Activated CD4-positive, alpha-beta T cell treated with anti-CD3 and anti-CD28 coated beads for 4 hours (primary cell): Measurements from ENCODE around the gene FAM221A.
"Not testable (repeated sequence)": the region's sequence is repeated elsewhere in the genome, so short reads cannot be mapped to it uniquely, and the experiment has no call there.

Source experiments
- DNase-seq, 2 donors: peaks; one replicate each; pipeline ENCODE4 v3.0.0-alpha.2; 2020

The FAM221A gene

DNA sequence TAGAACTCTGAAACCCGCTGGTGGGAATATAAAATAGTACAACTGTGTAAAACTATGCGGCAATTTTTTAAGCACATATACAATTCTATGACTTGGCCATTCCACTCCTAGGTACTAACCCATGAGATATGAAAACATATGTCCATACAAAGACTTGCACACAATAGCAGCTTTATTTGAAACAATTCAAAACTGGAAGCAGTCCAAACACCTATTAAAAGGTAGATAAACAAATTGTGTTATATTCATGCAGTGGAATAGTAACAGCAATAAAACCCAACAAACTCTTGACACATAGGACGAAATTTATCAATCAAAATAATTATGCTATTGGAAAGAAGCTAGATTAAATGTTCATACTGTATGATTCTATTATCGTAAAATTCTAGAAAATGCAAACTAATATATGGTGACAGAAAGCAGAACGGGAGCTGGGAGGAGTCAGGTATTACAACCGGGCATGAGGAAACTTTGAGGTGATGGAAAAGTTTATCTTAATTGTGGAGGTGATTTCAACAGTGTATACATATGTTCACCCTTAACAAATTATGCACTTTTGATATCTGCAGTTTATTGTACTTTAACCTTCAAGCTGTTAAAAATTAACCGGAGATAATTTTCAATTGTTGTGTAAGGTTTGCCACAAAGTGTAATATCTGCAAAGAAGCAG is 29.2 kb downstream of the FAM221A start:
- no peak for DNase-seq

DNA sequence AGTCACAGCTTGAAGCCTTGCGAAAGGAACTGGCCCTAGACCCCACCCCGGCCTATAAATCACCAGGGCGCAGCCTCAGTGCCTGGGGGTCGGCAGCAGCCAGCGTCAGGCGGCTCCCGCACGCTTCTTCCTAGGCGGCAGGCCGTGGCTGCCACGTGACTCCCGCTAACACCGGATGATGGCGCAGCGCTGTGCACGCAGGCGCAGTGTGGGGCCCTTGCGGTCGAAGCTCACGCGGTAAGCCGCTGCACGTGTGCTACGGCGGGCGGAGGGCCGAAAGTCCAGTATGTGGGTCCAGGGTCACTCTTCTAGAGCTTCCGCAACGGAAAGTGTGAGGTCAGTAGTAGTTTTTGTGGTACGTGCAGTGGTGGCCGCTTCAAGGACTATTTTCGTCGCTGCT is 30.0 kb downstream of the FAM221A start, which contains the start of gene STK31:
Gene STK31 (plus strand): TSS at position 220 of the 400 bp plus-strand sequence. CDS start 67 bp downstream, at position 287.
- DNase-seq: no peak

GRCh38 chr7:23712368-23713284 is 32.6 kb downstream of the FAM221A start:
- no peak for DNase-seq

DNA sequence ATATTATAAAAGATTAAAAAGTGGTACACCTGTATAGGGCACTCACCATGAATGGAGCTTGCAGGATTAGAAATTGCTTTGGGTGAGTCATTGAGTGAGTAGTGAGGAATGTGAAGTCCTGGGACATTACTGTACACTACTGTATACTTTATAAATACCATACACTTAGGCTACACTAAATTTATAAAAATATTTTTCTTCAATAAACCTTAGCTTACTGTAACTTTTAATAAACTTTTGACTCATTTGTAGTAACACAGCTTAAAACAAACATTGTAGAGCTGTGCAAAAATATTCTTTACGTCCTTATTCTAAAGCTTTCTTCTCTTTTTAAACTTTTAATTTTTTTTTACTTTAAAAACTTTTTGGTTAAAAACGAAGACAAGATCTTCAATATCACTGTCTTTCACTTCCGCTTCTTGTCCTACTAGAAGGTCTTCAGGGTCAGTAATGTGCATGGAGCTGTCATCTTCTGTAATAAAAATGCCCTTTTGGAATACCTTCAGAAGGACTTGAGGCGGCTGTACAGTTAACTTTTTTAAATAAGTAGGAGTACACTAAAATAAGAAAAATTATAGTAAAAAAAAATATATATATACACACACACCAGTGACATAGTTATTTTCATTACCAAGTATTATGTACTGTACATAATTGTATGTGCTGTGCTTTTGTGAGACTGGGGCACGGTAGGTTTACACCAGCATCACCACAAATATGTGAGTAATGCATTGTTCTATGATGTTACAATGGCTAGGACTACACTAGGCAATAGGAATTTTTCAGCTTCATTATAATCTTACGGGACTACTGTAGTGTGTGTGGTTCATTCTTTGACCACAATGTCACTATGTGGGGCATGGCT is 33.5 kb downstream of the FAM221A start:
- no peak for DNase-seq

DNA sequence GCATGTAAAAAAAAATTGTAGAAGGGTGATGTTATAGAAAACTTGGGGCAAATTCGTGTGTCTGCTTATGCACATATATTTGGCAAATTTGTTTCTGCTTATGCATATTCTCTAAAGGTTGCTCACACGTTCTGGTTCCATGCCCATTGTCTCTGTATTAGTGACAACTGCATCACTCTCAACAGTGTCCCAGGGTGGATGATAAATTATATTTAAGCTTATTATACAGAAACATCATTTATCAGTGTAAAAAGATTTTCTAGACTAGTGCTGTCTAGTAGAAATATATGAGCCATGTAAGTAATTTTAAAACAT is 34.1 kb downstream of the FAM221A start:
- no peak for DNase-seq

DNA sequence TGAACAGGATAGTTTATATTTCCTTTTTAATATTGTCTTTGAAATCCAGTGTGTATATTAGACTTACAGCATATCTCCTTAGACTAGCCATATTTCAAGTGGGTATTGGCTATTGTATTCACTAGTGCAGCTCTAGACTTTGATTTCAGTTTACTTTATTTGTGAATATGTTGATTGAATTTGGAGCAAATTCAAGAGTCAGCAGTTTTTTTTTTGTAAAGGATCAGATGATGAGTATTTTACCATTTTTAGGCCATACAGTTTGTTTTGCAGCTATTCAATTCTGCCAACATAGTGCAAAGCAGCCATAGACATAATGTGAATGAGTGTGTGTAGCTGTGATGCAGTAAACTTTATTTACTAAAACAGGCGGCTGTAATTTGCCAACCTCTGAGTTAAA is 34.6 kb downstream of the FAM221A start:
- no peak for DNase-seq

GRCh38 chr7:23715099-23715498 is 35.1 kb downstream of the FAM221A start:
- DNase-seq: no peak

DNA sequence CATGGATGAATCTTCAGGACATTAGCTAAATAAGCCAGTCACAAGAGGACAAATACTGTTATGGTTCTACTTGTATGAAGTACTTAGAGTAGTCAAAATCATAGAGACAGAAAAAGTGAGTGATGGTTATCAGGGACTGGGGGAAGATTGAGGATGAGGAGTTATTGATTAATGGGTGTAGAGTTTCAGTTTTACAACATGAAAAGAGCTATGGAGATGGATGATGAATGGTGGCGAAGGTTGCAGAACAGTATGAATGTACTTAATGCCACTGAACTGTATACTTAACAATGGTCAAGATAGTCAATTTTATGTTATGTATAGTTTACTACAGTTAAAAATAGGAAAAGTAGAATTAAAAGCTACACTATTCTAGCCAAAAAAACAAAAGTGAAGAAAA is 37.8 kb downstream of the FAM221A start:
- DNase-seq: no peak

DNA sequence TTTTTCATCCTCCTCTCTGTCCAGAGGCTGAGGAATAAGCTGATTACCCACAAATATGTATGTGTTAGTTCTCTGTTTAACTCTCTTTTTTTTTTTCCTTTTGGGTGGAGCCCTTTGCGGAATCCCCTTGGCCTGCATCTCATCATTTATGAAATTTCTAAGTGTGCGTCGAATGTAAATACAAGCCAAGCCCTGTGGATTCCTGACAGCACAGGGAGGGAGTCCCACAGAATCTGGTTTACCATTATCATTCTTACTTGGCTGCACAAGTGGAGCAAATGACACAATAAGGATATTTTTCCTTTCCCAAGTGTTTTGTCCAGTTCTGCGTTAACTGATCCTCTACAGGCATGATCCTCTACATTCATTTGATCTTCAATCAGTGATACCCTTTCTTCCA is 41.5 kb downstream of the FAM221A start:
- no peak for DNase-seq

GRCh38 chr7:23722587-23723216 is 42.7 kb downstream of the FAM221A start:
- DNase-seq: not testable (repeated sequence)

- not testable (repeated sequence) for DNase-seq
Observed at GRCh38 chr7:23724113-23724512, 44.1 kb downstream of the FAM221A start.

- DNase-seq: no peak
Observed at GRCh38 chr7:23742051-23742450, 62.1 kb downstream of the FAM221A start.

DNA sequence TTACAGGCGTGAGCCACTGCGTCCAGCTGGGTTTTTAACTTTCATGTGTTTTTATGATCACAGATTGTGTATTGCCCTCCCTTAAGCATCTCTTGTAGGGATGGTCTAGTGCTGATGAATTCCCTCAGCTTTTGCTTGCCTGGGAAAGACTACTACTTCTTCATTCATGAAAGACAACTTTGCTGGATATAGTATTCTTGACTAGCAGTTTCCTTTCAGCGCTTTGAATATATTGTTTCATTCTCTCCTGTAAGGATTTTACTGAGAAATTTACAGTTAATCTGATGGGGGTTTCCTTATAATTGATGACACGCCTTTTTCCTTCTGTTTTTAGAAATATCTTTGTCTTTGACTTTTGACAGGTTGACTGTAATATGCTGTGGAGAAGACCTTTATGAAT is 63.2 kb downstream of the FAM221A start:
- DNase-seq: no peak

- DNase-seq: no peak
Observed at GRCh38 chr7:23746629-23747028, 66.6 kb downstream of the FAM221A start.

- no peak for DNase-seq
Observed at GRCh38 chr7:23751852-23752251, 71.9 kb downstream of the FAM221A start.
